Activated CD8-positive, alpha-beta memory T cell treated with anti-CD3 and anti-CD28 coated beads for 48 hours (primary cell): Measurements from ENCODE around the gene ASRGL1.

Experiments used
- DNase-seq, 3 experiments: peaks; one replicate each; pipeline ENCODE4 v3.0.0-alpha.2; 2020; ENCODE audit warnings: low read depth in 2 of 3, low spot score in 2 of 3

ASRGL1 gene

GRCh38 chr11:62439785-62440602 lies 102.7 kb downstream of the ASRGL1 start:
- no peak for DNase-seq
